Effector memory CD8-positive, alpha-beta T cell (primary cell): ENCODE results near the gene NME5.

Experiments
- ATAC-seq: fragments of 150-1000 bp; cut with Tn5 transposase; replicated peaks from 2 replicates; pipeline ENCODE4 v1.10.0; 2021; ENCODE audit warnings: mild to moderate bottlenecking, moderate library complexity
- DNase-seq, 3 experiments: peaks; one replicate each; pipeline ENCODE4 v3.0.0; 2021
- H3K27ac Mint-ChIP-seq, 2 donors: one replicate each; pipeline ENCODE4 v1.8.0; 2022; ENCODE audit warnings: mild to moderate bottlenecking in 2 of 2, mixed read lengths in 2 of 2, moderate library complexity in 2 of 2
- H3K27me3 Mint-ChIP-seq, 2 donors: one replicate each; pipeline ENCODE4 v1.8.0; 2022; ENCODE audit warnings: mixed read lengths in 2 of 2
- H3K36me3 Mint-ChIP-seq: one replicate; pipeline ENCODE4 v1.8.0; 2022; ENCODE audit warnings: mild to moderate bottlenecking, moderate library complexity, mixed read lengths; ENCODE audit not compliant: insufficient read depth
- H3K4me1 Mint-ChIP-seq, 2 donors: one replicate each; pipeline ENCODE4 v1.8.0; 2022; ENCODE audit warnings: low read depth in 2 of 2, mixed read lengths in 2 of 2
- H3K4me3 Mint-ChIP-seq, 2 donors: one replicate each; pipeline ENCODE4 v1.8.0; 2022; ENCODE audit warnings: mild to moderate bottlenecking in 2 of 2, mixed read lengths in 2 of 2, moderate library complexity in 2 of 2
- H3K9me3 Mint-ChIP-seq, 2 donors: one replicate each; pipeline ENCODE4 v1.8.0; 2022; ENCODE audit warnings: mixed read lengths in 2 of 2
- total RNA-seq, 9 experiments: gene quantifications; one replicate each; lab custom pipeline; 2026; lab: John Stamatoyannopoulos, UW

Gene NME5
- total RNA-seq: 0 to 0.13 (median 0) reads per million in 9 experiments

DNA sequence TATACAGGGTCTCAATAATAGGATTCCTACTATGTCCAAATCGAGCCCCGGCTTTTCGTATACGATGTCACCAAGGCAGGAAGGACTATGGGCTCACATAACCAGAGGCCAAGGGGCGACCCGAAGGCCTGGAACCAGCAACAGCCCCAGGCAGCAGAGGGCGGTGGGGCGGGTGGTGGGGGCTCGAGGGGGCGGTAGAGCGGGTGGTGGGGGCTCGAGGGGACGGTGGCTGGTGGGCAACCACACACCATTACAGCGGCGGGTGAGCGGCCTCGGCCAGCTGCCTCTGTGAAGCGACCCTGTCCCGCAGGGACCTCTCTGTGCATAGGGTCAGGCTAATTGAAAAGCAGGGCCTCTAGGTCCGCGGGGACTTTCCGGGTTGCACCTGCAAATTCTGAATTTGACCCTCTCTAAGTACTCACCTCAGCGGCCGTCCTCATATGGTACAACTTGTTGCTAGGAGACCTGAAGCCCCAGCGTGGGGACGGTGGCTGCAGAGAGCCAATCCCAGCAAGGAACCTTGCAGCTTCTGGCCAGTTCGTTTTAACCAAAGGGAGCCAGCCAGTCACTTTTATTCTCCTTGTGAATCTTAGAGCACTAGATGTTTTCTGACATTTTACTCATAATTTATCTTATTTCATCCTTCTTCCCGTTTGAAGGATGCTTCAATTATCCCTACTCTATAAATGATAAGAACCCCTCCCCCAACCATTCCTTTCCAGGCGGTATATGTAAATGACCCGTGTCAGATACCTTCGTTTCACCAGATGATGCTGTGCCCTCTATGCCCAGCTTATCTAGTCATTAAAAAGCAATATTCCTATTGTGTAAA, at the start of gene NME5:
TSS of gene NME5 (minus strand) at position 480 of the 832 bp plus-strand sequence. CDS start 648 bp downstream, outside the sequence.
- DNase-seq (no peak), ATAC-seq (no peak)
- Mint-ChIP-seq H3K4me1 (no peaks in the 10 kb centered on the region), H3K27ac (no peak within 1 kb of the TSS), H3K9me3 (no peaks in the 10 kb centered on the region), H3K4me3 (no peak within 1 kb of the TSS), H3K27me3 (peaks cover 24 to 38% of the 10 kb centered on the region in 2 donors), H3K36me3 (peaks cover 2% of the 10 kb centered on the region)

DNA sequence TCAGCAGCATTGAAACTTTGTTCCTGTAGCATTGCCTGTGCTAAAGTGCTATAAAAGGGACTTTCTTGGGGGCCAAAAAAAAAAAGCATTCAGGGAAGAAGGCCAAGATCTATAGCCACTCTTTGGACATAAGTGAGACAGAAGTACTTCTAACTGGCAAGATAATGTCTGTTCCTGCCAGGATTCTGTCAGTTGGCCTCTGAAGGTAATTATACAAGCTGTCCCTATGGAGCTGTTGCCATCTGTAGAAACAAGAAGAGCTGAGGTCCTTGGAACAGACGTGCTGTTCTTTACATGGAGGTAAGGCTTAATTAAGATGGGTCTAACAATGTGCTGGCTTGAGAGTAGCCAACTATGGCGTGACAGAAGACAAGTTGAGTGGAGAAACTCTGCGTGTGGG, 49.4 kb upstream of the NME5 start:
- Mint-ChIP-seq H3K9me3 (no peaks in the 10 kb centered on the region), H3K4me1 (no peaks in the 10 kb centered on the region), H3K4me3 (no peak overlapping the region), H3K27me3 (no peaks in the 10 kb centered on the region), H3K36me3 (peaks cover 57% of the 10 kb centered on the region), H3K27ac (no peak overlapping the region)
- no peak for ATAC-seq
- DNase-seq: no peak

DNA sequence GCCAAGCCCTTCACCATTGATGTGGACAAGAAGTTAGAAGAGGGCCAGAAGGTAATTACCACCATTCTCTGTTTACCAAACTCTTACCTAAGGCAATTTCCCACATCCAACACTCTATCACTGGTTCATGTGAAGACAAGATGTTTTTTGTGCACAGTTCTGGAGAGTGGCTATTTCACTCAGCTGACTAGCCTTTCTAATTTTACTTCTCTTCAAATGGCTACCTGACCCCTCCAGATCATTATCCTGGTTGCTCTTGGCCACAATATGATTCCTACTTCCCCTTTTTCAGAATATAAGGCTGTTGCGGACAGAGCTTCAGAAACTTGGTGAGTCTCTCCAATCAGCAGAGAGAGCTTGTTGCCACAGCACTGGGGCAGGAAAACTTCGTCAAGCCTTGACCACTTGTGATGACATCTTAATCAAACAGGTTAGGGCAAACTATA, 46.8 kb upstream of the NME5 start:
- DNase-seq: no peak
- Mint-ChIP-seq H3K27me3 (no peaks in the 10 kb centered on the region), H3K36me3 (peaks cover 32% of the 10 kb centered on the region), H3K9me3 (no peaks in the 10 kb centered on the region), H3K27ac (peak overlapping the region in 1 of 2 donors; percentile 15), H3K4me3 (no peak overlapping the region), H3K4me1 (no peaks in the 10 kb centered on the region)
- ATAC-seq: no peak

DNA sequence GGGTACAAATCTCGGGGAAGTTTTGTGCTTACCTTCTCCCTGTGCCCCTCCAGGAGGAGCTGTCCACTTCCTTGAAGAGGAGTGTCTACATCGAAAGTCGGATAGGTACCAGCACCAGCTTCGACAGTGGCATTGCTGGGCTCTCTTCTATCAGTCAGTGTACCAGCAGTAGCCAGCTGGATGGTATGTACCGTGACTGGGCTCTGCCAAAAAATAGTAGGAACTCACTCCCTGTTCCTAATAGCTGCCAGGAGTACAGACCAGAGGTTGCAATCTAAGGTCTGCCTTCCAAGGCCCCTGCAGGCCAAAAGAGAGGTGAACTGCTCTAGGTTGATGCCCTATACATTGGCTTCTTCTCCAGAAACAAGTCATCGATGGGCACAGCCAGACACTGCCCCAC, 43.6 kb upstream of the NME5 start:
- H3K36me3 Mint-ChIP-seq: peaks cover 9% of the 10 kb centered on the region
- ATAC-seq: no peak
- H3K27ac Mint-ChIP-seq: no peak overlapping the region

GRCh38 chr5:138180841-138181240, 41.6 kb upstream of the NME5 start:
- Mint-ChIP-seq H3K27ac (no peak overlapping the region), H3K4me3 (no peak overlapping the region), H3K36me3 (peaks cover 16% of the 10 kb centered on the region), H3K27me3 (no peaks in the 10 kb centered on the region), H3K9me3 (no peaks in the 10 kb centered on the region), H3K4me1 (peaks cover 4 to 7% of the 10 kb centered on the region in 2 donors)
- no peak for DNase-seq
- no peak for ATAC-seq

More for the DNA sequence above, 43.6 kb upstream of the NME5 start:
- Mint-ChIP-seq H3K4me3 (no peak overlapping the region), H3K4me1 (peaks cover 2 to 4% of the 10 kb centered on the region in 2 donors), H3K9me3 (no peaks in the 10 kb centered on the region), H3K27me3 (no peaks in the 10 kb centered on the region)
- no peak for DNase-seq

- H3K9me3 Mint-ChIP-seq: no peaks in the 10 kb centered on the region
- H3K27me3 Mint-ChIP-seq: no peaks in the 10 kb centered on the region
- DNase-seq (peak in 1 of 3 experiments; percentile 15), ATAC-seq (no peak)
- peaks cover 4 to 7% of the 10 kb centered on the region in 2 donors for H3K4me1 Mint-ChIP-seq
- H3K36me3 Mint-ChIP-seq: peaks cover 21% of the 10 kb centered on the region
- peak overlapping the region in 1 of 2 donors; percentile 54 for H3K4me3 Mint-ChIP-seq
- H3K27ac Mint-ChIP-seq: no peak overlapping the region
Observed at GRCh38 chr5:138180183-138180782, 41.1 kb upstream of the NME5 start.

DNA sequence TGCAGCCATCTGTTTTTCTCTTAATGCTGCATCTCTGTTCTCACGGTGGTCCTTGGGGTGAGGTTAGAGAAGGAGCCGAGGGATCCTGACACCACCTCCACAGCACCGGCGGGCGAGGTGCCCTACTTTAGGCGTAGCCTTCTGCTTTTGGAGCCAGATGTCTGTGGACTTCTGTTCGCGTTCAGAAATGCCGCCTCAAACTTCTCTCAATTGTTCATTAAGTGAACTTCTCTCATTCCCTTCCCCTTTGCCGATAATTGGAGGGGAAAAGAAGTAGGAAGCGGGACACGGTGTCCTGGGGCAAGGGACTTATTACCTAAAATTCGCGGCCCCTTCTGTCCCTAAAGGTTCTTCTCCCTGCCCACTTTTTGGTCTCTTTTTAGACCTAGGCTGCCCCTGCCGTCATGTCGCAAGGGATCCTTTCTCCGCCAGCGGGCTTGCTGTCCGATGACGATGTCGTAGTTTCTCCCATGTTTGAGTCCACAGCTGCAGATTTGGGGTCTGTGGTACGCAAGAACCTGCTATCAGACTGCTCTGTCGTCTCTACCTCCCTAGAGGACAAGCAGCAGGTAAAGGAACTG, 40.1 kb upstream of the NME5 start:
- no peak for ATAC-seq
- no peak for DNase-seq
- Mint-ChIP-seq H3K9me3 (no peaks in the 10 kb centered on the region), H3K4me1 (peaks cover 4 to 7% of the 10 kb centered on the region in 2 donors), H3K27me3 (no peaks in the 10 kb centered on the region), H3K27ac (no peak overlapping the region), H3K4me3 (no peak overlapping the region), H3K36me3 (peaks cover 29% of the 10 kb centered on the region)

GRCh38 chr5:138178516-138179276, 39.5 kb upstream of the NME5 start, which contains the start of the genes BRD8 and KIF20A:
Gene BRD8 (minus strand): TSS chr5:138178630. CDS start chr5:138178614, 16 bp downstream.
Gene KIF20A (plus strand): TSS chr5:138179112. CDS start chr5:138179681, 569 bp downstream.
- Mint-ChIP-seq H3K4me1 (peaks cover 4 to 7% of the 10 kb centered on the region in 2 donors), H3K27me3 (no peaks in the 10 kb centered on the region), H3K4me3 (peak within 1 kb of the TSS in 1 of 2 donors; percentile 54), H3K36me3 (peaks cover 34% of the 10 kb centered on the region), H3K27ac (no peak within 1 kb of the TSS), H3K9me3 (no peaks in the 10 kb centered on the region)
- peak; percentile 83 to 89 (median 85) for DNase-seq
- peak; percentile 87 for ATAC-seq

GRCh38 chr5:138177941-138178515, 38.8 kb upstream of the NME5 start:
- H3K36me3 Mint-ChIP-seq: peaks cover 39% of the 10 kb centered on the region
- no peak overlapping the region for H3K4me3 Mint-ChIP-seq
- peak; percentile 19 for ATAC-seq
- peak in 1 of 3 experiments; percentile 2 for DNase-seq
- H3K4me1 Mint-ChIP-seq: peaks cover 4 to 7% of the 10 kb centered on the region in 2 donors
- H3K27ac Mint-ChIP-seq: no peak overlapping the region
- no peaks in the 10 kb centered on the region for H3K27me3 Mint-ChIP-seq
- H3K9me3 Mint-ChIP-seq: no peaks in the 10 kb centered on the region

- Mint-ChIP-seq H3K4me3 (no peak overlapping the region), H3K27ac (no peak overlapping the region), H3K9me3 (no peaks in the 10 kb centered on the region), H3K4me1 (peaks cover 1 to 4% of the 10 kb centered on the region in 2 donors), H3K36me3 (peaks cover 96% of the 10 kb centered on the region), H3K27me3 (no peaks in the 10 kb centered on the region)
- DNase-seq (no peak), ATAC-seq (no peak)
Observed at GRCh38 chr5:138170299-138170698, 31.1 kb upstream of the NME5 start.

DNA sequence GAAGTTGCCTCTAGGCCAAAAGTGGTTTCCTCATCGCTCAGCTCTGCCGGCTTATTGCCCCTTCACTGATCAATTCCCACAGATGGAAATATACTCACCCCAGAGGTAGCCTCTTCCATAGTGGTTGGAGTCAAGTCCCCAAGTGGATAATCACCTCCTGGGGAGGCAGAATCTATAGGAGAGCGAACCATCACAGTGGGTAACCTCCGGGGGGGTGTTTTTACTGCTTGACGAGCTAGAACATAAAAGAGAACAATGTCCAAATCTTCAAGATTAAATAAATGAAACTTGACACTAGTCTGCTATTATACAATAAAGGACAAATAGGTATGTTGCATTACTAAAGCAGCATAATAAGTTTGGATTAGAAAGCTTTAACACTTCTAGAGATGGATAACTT, 29.9 kb upstream of the NME5 start:
- no peaks in the 10 kb centered on the region for H3K27me3 Mint-ChIP-seq
- ATAC-seq (no peak), DNase-seq (no peak)
- no peak overlapping the region for H3K4me3 Mint-ChIP-seq
- H3K36me3 Mint-ChIP-seq: peaks cover 97% of the 10 kb centered on the region
- no peaks in the 10 kb centered on the region for H3K9me3 Mint-ChIP-seq
- no peak overlapping the region for H3K27ac Mint-ChIP-seq
- peaks cover 3 to 5% of the 10 kb centered on the region in 2 donors for H3K4me1 Mint-ChIP-seq

DNA sequence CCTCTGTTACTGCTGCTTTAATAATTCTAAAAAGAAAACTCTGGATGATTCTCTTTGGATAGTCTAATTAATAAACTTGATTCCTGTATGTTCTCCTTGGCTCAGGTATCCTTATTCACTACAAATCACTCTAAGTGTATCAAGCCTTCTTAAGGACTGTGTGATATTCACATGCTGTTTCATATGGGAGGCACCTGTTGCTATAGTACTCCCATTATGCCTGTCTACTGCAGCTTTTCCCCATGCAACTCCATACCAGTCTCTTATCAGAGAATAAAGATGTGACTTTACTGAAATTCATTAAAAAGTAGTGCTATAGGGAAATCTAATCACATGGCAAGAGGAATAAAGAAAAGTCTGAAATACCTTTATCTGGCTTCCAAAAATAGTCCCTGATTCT, 24.5 kb upstream of the NME5 start:
- Mint-ChIP-seq H3K4me3 (no peak overlapping the region), H3K36me3 (peaks cover 97% of the 10 kb centered on the region), H3K27me3 (no peaks in the 10 kb centered on the region), H3K27ac (no peak overlapping the region), H3K4me1 (peaks cover 3 to 4% of the 10 kb centered on the region in 2 donors), H3K9me3 (no peaks in the 10 kb centered on the region)
- ATAC-seq: no peak
- DNase-seq: no peak
